HK-2 (cell line): ENCODE measurements around the gene PCNT.

Source experiments
- DNase-seq: peaks from one replicate; pipeline ENCODE4 v3.0.0-alpha.2; 2018; ENCODE audit not compliant: unreplicated experiment

Gene PCNT

DNA sequence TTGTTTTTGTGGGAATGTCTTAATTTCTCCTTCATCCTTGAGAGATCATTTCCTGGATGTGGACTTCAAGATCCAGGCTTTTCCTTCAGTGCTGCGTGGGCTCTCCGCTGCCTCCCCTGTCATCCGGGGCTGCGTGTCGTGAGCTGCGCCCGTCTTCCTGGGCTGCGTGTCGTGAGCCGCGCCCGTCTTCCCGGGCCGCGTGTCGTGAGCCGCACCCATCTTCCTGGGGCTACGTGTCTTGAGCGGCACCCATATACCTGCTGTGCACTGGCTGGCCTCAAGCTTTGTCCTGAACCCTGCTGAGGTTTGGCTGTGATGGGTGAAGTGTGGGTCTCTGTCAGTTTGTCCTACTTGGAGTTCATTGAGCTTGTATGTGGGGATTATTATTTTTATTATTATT is 55.1 kb downstream of the PCNT start:
- no peak for DNase-seq

DNA sequence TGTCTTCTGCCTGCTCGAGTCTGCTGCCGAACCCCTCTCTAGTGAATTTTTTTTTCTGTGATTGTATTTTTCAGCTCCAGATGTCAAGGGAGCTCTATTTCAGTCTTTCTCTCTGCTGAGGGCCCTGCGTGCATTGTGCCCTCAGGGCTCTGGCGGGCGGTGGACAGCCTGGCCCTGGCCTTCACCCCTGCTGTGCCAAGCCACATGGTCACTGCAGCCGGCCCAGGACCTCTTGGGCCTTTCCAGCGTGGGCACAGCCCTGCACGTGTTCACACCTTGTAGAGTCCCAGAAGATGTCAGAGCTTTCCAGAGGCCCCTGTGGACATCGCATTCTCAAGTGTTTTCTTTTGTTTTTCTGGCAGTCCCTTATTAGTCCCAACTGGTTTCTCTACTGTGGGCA is 55.7 kb downstream of the PCNT start:
- DNase-seq = no peak

DNA sequence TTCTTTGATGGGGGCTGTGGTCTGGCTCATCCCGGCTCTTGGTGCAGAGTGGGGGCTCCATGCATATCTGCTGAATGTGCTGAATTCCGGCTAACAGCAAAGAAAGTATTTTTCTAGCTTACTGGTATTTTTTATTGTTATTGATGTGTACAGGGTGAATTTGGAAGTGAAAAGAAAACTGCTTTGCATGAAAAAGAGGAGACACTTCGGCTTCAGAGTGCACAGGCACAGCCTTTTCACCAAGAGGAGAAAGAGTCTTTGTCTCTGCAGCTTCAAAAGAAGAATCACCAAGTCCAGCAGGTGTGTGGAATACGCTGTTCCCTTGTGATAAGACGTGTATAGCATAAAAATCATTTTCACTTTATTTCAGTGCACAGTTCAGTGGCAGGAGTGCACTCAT is 57.6 kb downstream of the PCNT start:
- no peak for DNase-seq

DNA sequence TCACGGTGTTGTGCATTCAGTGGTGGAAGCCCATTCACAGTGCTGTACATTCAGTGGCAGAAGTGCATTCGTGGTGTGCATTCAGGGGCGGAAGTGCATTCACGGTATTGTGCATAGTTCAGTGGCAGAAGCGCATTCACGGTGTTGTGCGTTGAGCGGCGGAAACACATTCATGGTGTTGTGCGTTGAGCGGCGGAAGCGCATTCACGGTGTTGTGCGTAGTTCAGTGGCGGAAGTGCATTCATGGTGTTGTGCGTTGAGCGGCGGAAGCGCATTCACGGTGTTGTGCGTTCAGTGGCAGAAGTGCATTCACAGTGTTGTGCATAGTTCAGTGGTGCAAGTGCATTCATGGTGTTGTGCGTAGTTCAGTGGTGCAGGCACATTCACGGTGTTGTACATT is 60.6 kb downstream of the PCNT start:
- DNase-seq = no peak

DNA sequence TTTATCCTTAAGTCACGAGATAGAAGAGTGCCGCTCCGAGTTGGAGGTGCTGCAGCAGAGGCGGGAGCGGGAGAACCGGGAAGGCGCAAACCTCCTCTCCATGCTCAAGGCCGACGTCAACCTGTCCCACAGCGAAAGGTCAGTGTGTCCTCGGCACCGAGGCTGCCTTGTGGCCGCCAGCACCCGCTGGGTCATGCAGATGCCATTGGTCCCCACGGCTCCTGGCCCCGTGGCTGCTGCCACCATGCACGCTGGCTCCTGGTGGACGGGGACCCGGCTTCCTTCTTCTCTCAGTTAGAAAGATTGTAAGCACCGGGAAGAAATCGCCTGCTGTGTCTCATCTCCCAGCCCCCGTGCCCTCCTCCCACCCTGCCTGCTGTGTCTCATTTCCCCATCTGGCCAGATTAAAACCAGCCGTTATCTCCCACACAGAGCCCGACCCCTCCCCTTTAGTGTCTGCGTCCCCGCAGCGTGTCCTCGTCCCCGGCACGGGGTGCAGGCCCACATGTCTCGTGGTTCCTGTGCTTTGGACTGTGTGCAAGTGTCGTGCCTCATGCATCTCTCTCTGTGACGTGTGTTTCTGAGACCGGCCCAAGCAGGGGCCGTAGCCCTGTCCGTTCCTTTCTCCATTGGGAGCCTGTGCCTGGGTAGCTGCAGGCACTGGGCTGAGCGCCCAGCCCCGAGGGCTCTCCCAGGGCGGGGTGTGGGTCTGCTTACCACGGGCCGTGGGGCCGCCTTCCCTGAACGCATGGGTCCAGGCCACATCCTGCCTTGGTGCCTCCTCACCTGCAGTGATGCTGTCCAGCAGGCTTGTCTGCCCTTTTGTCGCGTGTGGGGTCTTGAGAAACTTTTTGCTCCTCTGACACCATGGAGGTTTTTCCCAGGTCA is 62.1 kb downstream of the PCNT start:
- DNase-seq = no peak

DNA sequence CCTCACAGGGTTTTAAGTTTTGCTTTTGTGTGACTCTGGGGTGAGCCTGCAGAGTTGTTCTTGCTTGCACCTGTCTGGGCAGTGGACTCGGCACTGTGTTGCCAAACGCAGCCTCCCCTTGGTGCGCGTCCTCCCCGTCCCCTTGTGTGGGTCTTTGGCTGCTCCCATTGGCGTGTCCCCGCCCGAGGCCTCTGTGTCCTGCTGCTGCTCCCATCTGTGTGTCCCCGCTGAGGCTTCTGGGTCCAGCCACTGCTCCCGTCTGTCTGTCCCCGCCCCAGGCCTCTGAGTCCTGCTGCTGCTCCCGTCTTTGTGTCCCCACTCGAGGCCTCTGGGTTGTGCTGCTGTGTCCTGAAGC is 62.8 kb downstream of the PCNT start:
- DNase-seq = no peak

DNA sequence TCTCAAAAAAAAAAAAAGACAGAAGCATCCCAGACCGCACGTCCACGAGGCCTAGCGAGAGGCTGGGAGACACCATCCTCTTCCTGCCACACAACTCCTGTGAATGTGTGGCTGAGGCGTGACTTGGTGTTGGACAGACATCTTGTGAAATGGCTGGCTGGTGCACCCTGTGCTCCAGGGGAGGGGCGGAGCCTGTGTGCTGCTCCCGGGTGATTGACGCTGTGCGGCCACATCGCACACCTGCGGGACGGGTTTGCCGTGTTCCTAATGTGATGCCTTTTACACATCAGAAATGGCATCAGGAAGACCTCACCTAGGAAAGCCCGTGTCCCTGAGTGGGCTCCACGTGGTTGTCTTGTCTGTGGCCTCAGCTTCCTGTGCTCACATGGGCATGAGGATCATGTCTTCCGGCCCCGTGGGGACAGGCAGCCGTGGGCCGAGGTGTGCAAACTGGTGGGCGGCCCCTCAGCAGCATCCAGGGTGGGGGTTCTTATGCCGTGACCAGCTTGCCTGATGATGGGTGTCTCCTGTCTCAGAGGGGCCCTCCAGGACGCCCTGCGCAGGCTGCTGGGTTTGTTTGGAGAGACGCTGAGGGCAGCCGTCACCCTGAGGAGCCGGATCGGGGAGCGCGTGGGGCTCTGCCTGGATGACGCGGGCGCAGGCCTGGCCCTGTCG is 64.4 kb downstream of the PCNT start:
- DNase-seq = no peak

DNA sequence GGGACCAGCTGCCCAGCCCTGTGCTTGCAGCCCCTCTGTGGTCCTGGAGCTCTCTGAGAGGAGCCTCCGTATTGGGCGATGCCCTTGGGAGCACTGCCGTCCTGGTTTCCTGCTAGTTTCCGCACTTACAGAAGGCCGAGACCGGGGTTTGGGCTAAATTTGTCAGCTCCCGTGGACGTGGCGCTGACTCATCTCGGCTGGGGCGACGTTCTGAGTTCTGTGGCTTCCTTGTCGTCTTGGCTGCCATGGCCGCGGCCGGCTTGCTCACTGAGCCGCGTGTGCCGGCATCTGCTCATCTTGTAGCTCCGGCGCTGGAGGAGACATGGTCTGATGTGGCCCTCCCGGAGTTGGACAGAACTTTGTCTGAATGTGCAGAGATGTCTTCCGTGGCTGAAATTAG is 64.9 kb downstream of the PCNT start:
- no peak for DNase-seq

DNA sequence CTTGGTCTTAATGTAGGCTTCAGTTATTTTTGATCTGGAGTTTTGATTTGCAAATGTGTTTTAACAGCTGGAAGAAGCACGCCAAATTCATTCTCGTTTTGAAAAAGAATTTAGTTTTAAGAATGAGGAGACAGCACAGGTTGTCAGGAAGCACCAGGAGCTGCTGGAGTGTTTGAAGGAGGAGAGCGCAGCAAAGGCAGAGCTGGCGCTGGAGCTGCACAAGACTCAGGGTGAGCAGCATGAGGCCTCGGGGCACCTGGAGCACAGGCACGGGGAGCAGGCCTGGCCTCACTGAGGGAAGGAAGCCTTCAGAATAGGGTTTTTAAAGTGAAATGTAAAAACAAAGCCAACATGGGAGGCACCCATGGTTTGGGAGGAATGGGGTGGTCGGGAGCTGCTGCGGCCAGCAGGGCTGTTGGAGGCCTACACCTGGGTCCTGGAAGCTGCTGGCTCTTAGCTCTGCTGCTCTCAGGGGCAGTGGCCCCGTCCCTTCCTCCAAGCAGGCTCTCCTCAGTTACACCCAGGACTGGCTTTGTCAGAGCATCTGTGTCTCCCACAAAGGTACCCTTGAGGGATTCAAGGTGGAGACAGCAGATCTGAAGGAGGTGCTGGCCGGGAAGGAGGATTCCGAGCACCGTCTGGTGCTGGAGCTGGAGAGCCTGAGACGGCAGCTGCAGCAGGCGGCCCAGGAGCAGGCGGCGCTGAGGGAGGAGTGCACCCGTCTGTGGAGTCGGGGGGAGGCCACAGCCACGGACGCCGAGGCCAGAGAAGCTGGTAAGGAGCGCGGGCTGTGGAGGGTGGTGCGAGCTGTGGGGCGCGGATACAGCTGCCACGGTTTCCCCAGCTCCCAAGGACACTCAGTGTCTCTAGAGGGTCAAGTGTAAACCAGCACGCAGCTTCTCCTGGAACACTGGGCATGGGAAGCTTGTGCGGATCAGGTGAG is 66.9 kb downstream of the PCNT start:
- DNase-seq = no peak

DNA sequence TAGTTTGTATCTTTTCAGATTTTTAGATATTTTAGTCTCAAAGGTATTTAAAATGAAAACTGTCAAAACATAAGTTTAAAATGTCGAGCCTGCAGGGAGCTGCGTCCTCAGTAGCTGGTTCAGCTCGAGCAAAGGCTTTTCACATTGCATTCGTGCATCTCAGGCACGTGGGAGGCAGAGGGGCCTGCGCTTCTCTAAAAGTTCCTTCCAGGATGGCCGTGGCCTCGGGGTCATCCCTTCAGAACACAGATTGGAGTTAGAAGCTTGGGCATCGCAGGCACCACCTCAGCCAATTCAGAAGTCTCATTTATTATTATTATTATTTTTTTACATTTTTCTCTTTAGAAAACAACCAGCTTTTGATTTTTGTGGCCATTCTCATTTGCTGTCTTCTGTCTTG is 67.8 kb downstream of the PCNT start:
- no peak for DNase-seq

DNA sequence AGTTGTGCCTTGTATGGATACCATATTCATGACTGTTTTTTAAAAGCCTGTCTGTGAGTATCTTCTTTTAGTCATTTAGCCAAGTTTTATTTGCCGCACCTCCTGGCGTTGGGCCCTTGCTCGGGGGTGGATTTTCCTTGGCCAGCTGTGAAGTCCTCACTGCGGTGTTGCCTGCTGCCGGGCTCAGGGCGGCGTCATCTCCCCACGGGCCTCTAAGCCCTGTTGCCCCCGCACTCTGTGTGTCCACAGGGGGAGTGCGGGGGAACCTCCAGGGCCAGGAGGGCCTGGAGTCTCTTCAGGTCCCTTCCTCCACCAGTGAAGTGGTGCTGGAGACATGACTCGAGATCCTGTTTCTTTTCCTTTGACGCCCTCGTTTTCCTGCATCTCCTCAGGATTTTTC is 69.0 kb downstream of the PCNT start:
- DNase-seq = no peak

DNA sequence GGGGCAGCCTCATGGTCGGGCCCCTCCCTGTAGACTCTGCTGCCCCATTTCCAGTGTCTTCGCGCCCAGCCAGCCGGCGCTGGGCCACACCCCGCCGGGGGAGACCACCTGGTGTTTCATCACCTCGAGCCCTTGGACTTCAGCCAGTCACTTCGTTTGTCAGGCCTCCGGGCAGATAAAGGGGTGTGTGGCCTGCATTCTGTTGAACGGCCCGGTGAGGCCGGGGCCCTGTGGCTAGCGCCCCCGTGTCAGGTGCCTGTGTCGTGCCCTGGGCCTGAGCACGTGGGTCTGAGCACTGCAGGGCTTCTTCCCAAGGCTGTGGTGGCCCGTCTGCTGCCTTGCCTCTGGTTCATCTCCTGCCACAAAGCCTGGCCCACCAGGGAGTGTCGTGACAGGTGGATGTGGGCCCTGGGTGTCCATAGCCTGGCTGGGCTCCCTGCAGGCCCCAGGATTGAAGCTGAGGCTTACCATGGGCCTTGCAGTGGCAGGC is 69.5 kb downstream of the PCNT start:
- no peak for DNase-seq

DNA sequence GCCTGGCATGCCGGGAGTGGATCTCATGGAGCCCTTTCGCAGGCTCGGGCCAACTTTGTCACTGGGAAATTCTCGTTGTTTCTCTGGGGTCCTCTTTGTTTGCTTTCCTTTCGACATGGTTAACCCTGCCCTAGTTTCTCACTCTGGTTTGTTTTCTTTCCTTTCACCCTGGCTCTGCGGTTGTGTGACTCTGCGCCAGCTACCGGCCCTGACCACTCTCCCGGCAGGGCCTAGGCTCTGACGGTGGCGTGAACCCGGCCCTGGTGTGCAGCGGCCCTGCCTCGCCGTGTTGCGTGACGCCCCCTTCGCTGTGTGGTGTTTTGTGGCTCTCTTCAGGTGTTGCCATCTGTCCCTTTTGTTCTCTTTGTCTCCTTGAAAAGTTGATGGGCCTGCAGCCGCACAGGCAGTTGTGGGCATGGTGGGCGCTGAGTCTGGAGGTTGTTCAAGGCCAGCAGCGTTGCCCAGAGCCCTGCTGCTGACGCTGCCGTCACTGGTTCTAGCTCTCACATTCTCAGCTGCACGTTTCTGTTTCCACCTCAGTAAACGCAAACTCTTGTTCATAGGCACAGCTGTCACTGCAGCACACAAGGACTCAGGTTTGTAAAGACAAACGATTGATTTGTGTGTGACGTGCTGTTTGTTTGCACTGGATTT is 70.1 kb downstream of the PCNT start:
- no peak for DNase-seq

DNA sequence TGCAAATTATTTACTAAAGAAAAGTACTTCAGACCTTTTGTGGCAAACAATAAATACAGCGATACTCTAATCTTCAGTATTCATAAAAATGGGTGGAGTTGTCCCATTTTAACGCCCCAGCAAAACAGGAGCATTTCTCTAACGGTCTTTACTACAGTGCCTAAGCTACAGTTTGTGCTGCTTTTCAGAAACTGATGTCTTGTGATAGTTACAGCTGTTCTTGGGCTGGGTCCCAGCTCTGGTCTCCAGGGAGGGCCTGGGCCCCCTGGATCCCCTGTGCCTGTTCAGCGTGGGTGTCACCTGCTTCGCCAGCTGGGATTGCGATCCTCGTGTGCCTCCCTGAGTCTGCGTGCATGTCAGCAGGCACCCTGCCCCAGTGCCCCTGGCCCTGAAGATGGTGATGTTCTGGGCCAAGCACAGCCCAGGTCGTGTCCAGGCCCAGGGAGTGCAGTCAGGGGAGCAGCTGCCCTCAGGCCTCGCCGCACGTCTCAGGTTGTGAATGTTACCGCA is 70.7 kb downstream of the PCNT start:
- DNase-seq = no peak

DNA sequence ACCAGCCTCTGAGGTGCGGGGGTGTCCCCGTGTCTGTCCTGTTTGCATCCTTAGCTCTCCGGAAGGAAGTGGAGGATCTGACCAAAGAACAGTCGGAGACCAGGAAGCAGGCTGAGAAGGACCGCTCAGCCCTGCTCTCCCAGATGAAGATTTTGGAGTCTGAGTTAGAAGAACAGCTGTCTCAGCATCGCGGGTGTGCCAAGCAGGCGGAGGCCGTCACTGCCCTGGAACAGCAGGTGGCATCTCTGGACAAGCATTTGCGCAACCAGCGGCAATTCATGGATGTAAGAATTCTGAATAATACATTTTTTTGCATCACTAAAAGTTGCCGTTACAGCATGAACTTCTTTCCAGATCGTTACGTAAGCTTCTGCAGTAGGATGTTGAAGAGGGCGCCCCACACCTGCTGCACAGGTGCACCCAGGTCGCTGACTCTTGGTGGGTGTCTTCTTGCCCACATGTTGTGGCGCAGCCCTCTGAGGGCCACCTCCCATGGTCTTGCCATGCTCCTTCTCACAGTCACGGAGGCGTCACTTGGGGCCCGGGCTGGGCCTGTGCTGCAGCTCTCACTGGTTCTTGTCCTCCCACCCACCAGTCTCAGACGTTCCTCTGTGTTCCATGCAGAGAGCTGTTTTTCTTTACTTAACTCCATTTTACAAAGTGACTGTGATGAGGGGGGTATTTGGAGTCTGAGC is 73.4 kb downstream of the PCNT start:
- no peak for DNase-seq

DNA sequence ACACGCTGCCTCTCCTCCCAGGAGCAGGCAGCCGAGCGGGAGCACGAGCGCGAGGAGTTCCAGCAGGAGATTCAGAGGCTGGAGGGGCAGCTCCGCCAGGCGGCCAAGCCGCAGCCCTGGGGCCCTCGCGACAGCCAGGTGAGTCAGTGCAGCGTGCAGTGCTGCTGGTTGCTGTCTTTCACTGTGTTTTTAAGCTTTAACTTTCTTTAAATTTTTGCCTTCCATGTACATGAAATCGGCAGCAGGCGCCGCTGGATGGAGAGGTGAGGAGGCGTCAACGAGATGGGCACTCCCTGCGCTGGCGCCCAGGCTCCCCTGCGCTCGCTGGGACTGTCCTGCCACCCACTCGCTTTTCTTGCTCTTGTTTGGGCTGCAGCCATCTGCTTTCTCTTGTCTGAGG is 74.0 kb downstream of the PCNT start:
- no peak for DNase-seq

DNA sequence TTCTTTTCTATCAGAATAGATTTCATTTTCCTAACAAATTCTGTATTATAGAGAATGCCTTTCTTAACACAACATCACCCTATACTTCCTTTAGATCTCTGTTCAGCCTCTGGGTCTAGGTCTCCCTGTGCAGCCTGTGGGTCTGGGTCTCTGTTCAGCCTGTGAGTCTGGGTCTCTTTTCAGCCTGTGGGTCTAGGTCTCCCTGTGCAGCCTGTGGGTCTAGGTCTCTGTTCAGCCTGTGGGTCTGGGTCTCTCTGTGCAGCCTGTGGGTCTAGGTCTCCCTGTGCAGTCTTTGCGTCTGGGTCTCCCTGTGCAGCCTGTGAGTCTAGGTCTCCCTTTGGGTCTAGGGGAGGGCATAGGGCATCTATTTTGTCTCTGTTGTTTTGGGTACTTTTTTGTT is 75.2 kb downstream of the PCNT start:
- no peak for DNase-seq

DNA sequence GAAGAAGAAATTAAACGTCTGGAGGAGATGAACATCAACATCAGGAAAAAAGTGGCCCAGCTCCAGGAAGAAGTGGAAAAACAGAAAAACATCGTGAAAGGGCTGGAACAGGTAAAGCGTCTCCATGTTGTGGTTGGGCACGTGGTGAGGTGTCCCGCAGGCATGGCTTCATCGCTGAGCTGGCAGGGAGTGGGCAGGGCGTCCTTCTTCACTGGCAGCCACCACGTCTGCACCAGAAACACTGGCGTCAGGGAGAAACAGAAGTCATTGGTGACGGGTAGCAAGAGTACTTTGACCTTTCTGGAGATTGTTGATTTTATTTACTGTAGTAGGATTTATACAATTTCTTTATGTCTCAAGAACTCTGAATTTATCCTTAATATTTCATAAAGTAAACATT is 75.7 kb downstream of the PCNT start:
- DNase-seq = no peak

DNA sequence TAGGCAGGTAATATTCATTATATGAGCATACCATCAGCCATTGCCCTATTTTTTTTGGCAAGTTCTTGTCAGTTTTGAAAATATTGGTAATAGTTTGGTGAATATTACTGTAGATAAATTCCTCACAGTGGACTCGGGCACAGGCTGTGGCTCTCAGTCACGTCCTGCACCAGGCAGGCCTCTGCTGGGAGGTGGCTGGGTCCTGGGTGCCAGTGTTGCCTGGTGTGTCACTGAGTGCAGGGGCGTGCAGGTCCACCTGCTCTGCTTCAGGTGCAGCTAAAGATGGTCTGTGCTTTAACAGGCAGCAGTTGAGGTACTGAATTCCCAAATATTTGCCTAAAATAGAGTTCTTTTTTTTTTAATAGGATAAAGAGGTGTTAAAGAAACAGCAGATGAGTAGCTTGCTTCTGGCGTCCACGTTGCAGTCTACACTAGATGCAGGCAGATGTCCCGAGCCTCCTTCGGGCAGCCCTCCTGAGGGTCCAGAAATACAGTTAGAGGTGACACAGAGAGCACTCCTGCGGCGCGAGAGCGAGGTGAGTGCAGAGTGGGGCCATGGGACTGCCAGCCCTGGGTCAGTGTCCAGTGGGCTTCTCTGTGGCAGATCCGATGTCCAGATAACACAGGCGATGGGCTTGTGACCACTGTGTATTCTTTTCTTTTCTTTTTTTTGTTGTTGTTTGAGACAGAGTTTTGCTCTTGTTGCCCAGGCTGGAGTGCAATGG is 77.4 kb downstream of the PCNT start:
- DNase-seq = no peak

DNA sequence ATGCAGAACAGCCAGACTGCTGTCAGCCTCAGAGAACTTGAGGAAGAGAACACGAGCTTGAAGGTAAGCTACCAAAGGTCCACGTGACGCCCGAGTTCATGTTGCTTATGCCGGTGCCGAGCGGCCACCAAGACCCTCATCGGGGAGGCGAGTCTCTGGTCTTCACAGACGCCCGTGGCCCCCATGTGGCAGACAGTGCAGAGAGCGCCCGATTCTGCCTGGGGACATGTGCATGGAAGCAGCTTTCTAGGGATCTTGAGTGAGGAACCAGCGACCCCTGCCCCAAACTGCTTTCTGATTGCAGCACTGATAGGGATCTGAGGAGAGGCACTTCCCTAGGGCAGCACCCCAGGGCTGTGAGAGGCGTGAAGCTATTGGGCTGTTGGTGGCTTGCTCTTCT is 78.5 kb downstream of the PCNT start:
- DNase-seq = no peak
